Tibial nerve (tissue), 4 donors: ENCODE results near the gene ENTPD1.

ENCODE experiments used
- EP300 ChIP-seq, 2 donors: sonication (generic); formaldehyde crosslinking; IDR thresholded peaks; one replicate each; pipeline ENCODE4 v1.6.1; 2017; ENCODE audit warnings: antibody characterized with exemption in 2 of 2, mild to moderate bottlenecking in 1 of 2
- POLR2A ChIP-seq, 2 donors: fragments of 450-650 bp; IDR thresholded peaks; one replicate each; pipeline ENCODE4 v1.6.1; 2017; ENCODE audit warnings: antibody characterized with exemption in 2 of 2, mild to moderate bottlenecking in 2 of 2, moderate library complexity in 2 of 2
- TF ChIP-seq, protein P1 (sequence below), 5 experiments: fragments of 200-600 bp in 3 of 5; fragments of 450-650 bp in 2 of 5; sonication (generic) in 3 of 5; IDR thresholded peaks; one replicate each; pipeline ENCODE4 v1.5.1; 2016 to 2019; ENCODE audit warnings: antibody characterized with exemption in 5 of 5, mild to moderate bottlenecking in 3 of 5, moderate library complexity in 2 of 5

DNA sequence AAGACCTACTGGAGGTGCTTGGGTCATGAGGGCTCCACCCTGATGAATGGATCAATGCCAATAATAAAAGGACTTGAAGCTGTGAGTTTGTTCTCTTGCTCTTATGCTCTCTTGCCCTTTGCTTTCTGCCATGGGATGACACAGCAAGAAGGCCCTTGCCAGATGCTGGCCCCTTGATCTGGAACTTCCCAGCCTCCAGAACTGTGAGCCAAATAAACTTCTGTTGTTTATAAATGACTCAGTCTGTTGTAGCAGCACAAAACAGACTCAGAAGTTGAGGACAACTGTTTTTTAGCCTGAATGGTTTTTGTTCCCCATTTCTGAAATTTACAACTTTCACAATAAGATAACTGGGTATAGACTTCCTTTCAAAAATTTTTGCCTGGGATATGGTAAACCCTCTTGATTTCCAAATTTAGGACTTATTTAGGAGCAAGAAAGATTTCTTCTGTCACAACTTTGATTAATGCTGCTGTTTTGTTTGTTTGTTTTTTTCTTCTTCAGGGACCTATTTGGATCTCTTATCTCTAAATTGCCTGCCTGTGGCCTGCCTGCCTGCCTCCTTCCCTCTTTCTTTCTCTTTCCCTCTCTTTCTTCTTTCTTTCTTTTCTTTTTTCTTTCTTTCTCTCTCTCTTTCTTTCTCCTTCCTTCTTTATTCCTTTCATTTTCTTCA lies 12.1 kb downstream of the ENTPD1 start:
- TF ChIP-seq POLR2A (IDR thresholded peaks at IDR 0.05) (no peak), EP300 (IDR thresholded peaks at IDR 0.05) (peak in 1 of 2 donors; percentile 45)
- TF ChIP-seq, protein P1, sequence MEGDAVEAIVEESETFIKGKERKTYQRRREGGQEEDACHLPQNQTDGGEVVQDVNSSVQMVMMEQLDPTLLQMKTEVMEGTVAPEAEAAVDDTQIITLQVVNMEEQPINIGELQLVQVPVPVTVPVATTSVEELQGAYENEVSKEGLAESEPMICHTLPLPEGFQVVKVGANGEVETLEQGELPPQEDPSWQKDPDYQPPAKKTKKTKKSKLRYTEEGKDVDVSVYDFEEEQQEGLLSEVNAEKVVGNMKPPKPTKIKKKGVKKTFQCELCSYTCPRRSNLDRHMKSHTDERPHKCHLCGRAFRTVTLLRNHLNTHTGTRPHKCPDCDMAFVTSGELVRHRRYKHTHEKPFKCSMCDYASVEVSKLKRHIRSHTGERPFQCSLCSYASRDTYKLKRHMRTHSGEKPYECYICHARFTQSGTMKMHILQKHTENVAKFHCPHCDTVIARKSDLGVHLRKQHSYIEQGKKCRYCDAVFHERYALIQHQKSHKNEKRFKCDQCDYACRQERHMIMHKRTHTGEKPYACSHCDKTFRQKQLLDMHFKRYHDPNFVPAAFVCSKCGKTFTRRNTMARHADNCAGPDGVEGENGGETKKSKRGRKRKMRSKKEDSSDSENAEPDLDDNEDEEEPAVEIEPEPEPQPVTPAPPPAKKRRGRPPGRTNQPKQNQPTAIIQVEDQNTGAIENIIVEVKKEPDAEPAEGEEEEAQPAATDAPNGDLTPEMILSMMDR (IDR thresholded peaks at IDR 0.05): no peak
